ENCODE data around the gene ZNF584. TPM values are rescaled to one million over a fixed set of nuclear protein-coding genes. Genes with fewer than 3 reads are reported as not detected.

The ZNF584 gene
- total and polyA plus RNA-seq, 2 donors (not counting 3 experiments of a cell fraction or from before 2014, with no cell fraction given): 5.9 to 12.4 TPM

- peaks cover 10 to 28% of the 10 kb centered on the region in 2 experiments for H3K27me3 ChIP-seq (ENCODE audit: control insufficient read depth in 2 of 2, insufficient read depth in 2 of 2, low read length in 2 of 2)
- FAIRE-seq: no peak
- CTCF ChIA-PET: no interaction called here
Measured at GRCh38 chr19:58368561-58369360, 39.7 kb upstream of the ZNF584 start.

More at GRCh38 chr19:58368561-58369360, 39.7 kb upstream of the ZNF584 start:
- POLR2A ChIA-PET: no interaction called here
- intact Hi-C loops (cut with micrococcal nuclease) (no loop called here), dilution Hi-C loops (cut with MboI; ENCODE audit: extremely low pct_ligation_motif_present, low sequenced_read_pairs) (no loop called here)
- TF ChIP-seq FOS (IDR thresholded peaks at IDR 0.05; ENCODE audit: borderline replicate concordance, insufficient read depth, low read length): no peak
- TF ChIP-seq JUN (IDR thresholded peaks at IDR 0.05; ENCODE audit: borderline replicate concordance, insufficient read depth, insufficient read length, low read depth): no peak
- TF ChIP-seq MYC (IDR thresholded peaks at IDR 0.05; ENCODE audit: low read depth, low read length): no peak
- no peak for TF ChIP-seq MAX (IDR thresholded peaks at IDR 0.05; ENCODE audit: insufficient read depth, insufficient read length)
- no peak for TF ChIP-seq POLR2A (IDR thresholded peaks at IDR 0.05; ENCODE audit: low read depth, low read length)
- no peak for TF ChIP-seq GATA2 (IDR thresholded peaks at IDR 0.05; ENCODE audit: insufficient read depth, insufficient read length, low read depth, low read length)
- no peak for TF ChIP-seq CTCF (IDR thresholded peaks at IDR 0.05; ENCODE audit: extremely low read depth in 1 of 2, insufficient read depth in 1 of 2, low read depth in 1 of 2, low read length in 2 of 2)
- TF ChIP-seq POLR2AphosphoS5 (IDR thresholded peaks at IDR 0.05; ENCODE audit: insufficient read depth, low read depth, low read length): no peak
- TF ChIP-seq EZH2 (IDR thresholded peaks at IDR 0.05; ENCODE audit: borderline replicate concordance, low read depth, low read length, severe bottlenecking): no peak
- no peaks in the 10 kb centered on the region for H3K4me1 ChIP-seq (ENCODE audit: control insufficient read depth, extremely low read depth, insufficient read depth, low read length)
- no peaks in the 10 kb centered on the region for H3K9me1 ChIP-seq (replicated peaks; ENCODE audit: control insufficient read depth, extremely low read depth, insufficient read depth, low read length)
- H3K36me3 ChIP-seq (ENCODE audit: control insufficient read depth in 2 of 2, extremely low read depth in 1 of 2, insufficient read depth in 2 of 2, low read length in 2 of 2): no peaks in the 10 kb centered on the region
- no peaks in the 10 kb centered on the region for H4K20me1 ChIP-seq (replicated peaks; ENCODE audit: control insufficient read depth, extremely low read depth, insufficient read depth, low read length)
- BruUV-seq (replicated peaks): no TSS peak
- no peaks in the 10 kb centered on the region for H3K79me2 ChIP-seq (ENCODE audit: control insufficient read depth, insufficient read depth, low read length)
- DNase-seq (ENCODE audit: low read depth, low spot score): no peak
- no peak overlapping the region for H3K4me2 ChIP-seq (ENCODE audit: insufficient read depth, low read length)
- H3K27ac ChIP-seq (ENCODE audit: insufficient read depth, low read depth, low read length): no peak overlapping the region
- no peak overlapping the region for H3K9ac ChIP-seq (replicated peaks; ENCODE audit: extremely low read depth, insufficient read depth, low read length)
- no peak overlapping the region for H3K4me3 ChIP-seq (replicated peaks in 1 of 3; ENCODE audit: insufficient read depth in 1 of 3, low read depth in 1 of 3, low read length in 3 of 3)
- H3K9me3 ChIP-seq (replicated peaks; ENCODE audit: control insufficient read depth, insufficient read depth, low read length): no peaks in the 10 kb centered on the region
- no peak overlapping the region for H2AFZ ChIP-seq (ENCODE audit: low read depth, low read length)

All from endothelial cell of umbilical vein (primary cell).